Measurements from ENCODE around the gene CEP41. TPM values are rescaled to one million over a fixed set of nuclear protein-coding genes. Genes with fewer than 3 reads are reported as not detected.
A peak's percentile ranks its signal among the peaks of the same experiment; 100 is the strongest.

Gene CEP41
- total and polyA plus RNA-seq, 2 of the 13 experiments (the other 11 are each of a cell fraction or from before 2014, with no cell fraction given), result 8.7 to 9.0 TPM

DNA sequence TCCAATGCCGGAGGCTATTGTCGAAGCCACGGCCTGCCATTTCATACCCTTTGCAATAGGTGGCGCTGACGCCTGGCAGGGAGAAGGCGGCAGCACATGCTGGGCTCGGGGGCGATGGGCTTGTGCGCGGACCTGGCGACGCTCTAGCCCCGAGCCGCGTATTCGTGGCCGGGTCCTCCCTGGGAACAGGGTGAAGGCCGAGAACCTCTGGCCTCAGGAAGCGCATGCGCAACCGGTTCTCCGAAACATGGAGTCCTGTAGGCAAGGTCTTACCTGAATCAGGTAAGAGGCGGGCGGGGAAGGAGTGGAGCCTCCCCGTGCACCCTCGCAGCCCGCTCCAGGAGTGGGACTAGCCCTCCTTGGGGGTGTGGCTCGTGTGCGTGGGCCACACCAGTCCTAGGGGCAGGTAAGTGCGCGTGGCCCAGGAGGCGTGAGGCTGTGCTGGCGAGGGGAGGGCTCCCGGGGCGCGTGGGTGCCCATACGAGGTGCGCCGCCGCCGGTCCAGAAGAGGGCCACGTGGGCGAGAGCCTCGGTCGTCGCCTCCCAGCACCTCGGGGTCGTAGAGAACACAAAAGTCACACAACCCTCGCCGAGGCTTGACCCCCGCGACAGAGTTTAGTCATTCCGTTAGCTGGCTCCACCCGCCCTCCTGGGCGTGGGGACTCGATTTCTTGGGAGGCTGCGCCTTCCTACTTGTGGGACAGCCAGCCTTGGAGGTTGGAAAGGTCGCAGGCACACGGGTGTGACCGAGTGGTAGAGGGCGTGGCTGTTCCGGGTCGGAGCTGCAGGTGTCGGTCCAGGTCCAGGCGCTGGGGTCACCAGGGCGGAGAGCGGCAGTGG lies 45.5 kb upstream of the CEP41 start (continued):
- TF ChIP-seq ZNF10 (CRISPR knock-in tag; IDR thresholded peaks at IDR 0.05; ENCODE audit: borderline replicate concordance, low read depth) (no peak), ZNF614 (CRISPR knock-in tag; IDR thresholded peaks at IDR 0.05; ENCODE audit: borderline replicate concordance) (peak; percentile 69; the same call in 1 of the 2 replicates), TGIF2 (CRISPR knock-in tag; IDR thresholded peaks at IDR 0.05) (peak; percentile 44; the same call in 1 of the 2 replicates), STAT5B (CRISPR knock-in tag; IDR thresholded peaks at IDR 0.05) (0 out of 2 replicates have a peak, but pooled peaks have one; percentile 25), MTERF4 (CRISPR knock-in tag; IDR thresholded peaks at IDR 0.05) (peak; percentile 69; the same call in 1 of the 2 replicates), ZNF225 (CRISPR knock-in tag; IDR thresholded peaks at IDR 0.05) (peak; percentile 69), ZKSCAN5 (CRISPR knock-in tag; IDR thresholded peaks at IDR 0.05) (no peak), ZBTB40 (IDR thresholded peaks at IDR 0.05) (no peak), ZBTB40 (CRISPR knock-in tag; IDR thresholded peaks at IDR 0.05) (peak; percentile 76), POLR2A (IDR thresholded peaks at IDR 0.05; ENCODE audit: insufficient read depth in 1 of 2, low read depth in 2 of 2, low read length in 2 of 2) (peak in 1 of 2 experiments; percentile 66; a peak in 2 of 4 replicates), ZNF101 (CRISPR knock-in tag; IDR thresholded peaks at IDR 0.05; ENCODE audit: borderline replicate concordance, low read depth) (no peak), ZNF124 (CRISPR knock-in tag; IDR thresholded peaks at IDR 0.05) (peak; percentile 89; the same call in 1 of the 2 replicates), NFIC (IDR thresholded peaks at IDR 0.05; ENCODE audit: low read length) (no peak), CREBL2 (CRISPR knock-in tag; IDR thresholded peaks at IDR 0.05; ENCODE audit: borderline replicate concordance) (0 out of 2 replicates have a peak, but pooled peaks have one; percentile 16), CENPBD1 (CRISPR knock-in tag; IDR thresholded peaks at IDR 0.05; ENCODE audit: borderline replicate concordance, low read depth) (no peak)
- TF ChIP-seq, protein P1, sequence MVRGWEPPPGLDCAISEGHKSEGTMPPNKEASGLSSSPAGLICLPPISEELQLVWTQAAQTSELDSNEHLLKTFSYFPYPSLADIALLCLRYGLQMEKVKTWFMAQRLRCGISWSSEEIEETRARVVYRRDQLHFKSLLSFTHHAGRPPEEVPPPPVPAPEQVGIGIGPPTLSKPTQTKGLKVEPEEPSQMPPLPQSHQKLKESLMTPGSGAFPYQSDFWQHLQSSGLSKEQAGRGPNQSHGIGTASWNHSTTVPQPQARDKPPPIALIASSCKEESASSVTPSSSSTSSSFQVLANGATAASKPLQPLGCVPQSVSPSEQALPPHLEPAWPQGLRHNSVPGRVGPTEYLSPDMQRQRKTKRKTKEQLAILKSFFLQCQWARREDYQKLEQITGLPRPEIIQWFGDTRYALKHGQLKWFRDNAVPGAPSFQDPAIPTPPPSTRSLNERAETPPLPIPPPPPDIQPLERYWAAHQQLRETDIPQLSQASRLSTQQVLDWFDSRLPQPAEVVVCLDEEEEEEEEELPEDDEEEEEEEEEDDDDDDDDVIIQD (CRISPR knock-in tag; IDR thresholded peaks at IDR 0.05; ENCODE audit: low read depth), result peak; percentile 78; the same call in 1 of the 2 replicates

Measured in HepG2 (cell line).